Myocyte (in vitro differentiated cells): ENCODE measurements around the gene BACH2. TPM values are rescaled to one million over a fixed set of nuclear protein-coding genes. Genes with fewer than 3 reads are reported as not detected.
"Not testable (repeated sequence)": the region's sequence is repeated elsewhere in the genome, so short reads cannot be mapped to it uniquely, and the experiment has no call there.

Source experiments
- DNase-seq: peaks from one replicate; pipeline ENCODE4 v3.0.0-alpha.2; 2012; ENCODE audit warnings: low read depth
- total RNA-seq: library from RNA; depleted of rRNA; stranded (reverse); fragments of >200 nt; gene quantifications from 2 replicates; pipeline ENCODE4 v1.2.3, GENCODE V29; 2014

Gene BACH2
- total RNA-seq, 1 donor from 2014 or later: 0.13 TPM

- DNase-seq: no peak
Observed at GRCh38 chr6:90158936-90159335, 137.7 kb downstream of the BACH2 start.

GRCh38 chr6:90157441-90157840 lies 139.2 kb downstream of the BACH2 start:
- no peak for DNase-seq

GRCh38 chr6:90156861-90157260 lies 139.8 kb downstream of the BACH2 start:
- no peak for DNase-seq

GRCh38 chr6:90154755-90155470 lies 141.7 kb downstream of the BACH2 start:
- DNase-seq: no peak

- DNase-seq: no peak
Observed at GRCh38 chr6:90151576-90152422, 144.8 kb downstream of the BACH2 start.

GRCh38 chr6:90149280-90149679 lies 147.4 kb downstream of the BACH2 start:
- DNase-seq: no peak

GRCh38 chr6:90148867-90149266 lies 147.8 kb downstream of the BACH2 start:
- DNase-seq: no peak

- no peak for DNase-seq
Observed at GRCh38 chr6:90146921-90147649, 149.6 kb downstream of the BACH2 start.

- DNase-seq: no peak
Observed at GRCh38 chr6:90146024-90146423, 150.6 kb downstream of the BACH2 start.

GRCh38 chr6:90144928-90145555 lies 151.6 kb downstream of the BACH2 start:
- no peak for DNase-seq

GRCh38 chr6:90144396-90144795 lies 152.2 kb downstream of the BACH2 start:
- no peak for DNase-seq

- no peak for DNase-seq
Observed at GRCh38 chr6:90140683-90141082, 156.0 kb downstream of the BACH2 start.

- no peak for DNase-seq
Observed at GRCh38 chr6:90139272-90139817, 157.3 kb downstream of the BACH2 start.

GRCh38 chr6:90136837-90137568 lies 159.6 kb downstream of the BACH2 start:
- DNase-seq: no peak

GRCh38 chr6:90136176-90136575 lies 160.5 kb downstream of the BACH2 start:
- no peak for DNase-seq

- DNase-seq: no peak
Observed at GRCh38 chr6:90135667-90136066, 161.0 kb downstream of the BACH2 start.

- not testable (repeated sequence) for DNase-seq
Observed at GRCh38 chr6:90133664-90134063, 163.0 kb downstream of the BACH2 start.

- peak; percentile 73 for DNase-seq
Observed at GRCh38 chr6:90131614-90132423, 164.8 kb downstream of the BACH2 start.

GRCh38 chr6:90131125-90131524 lies 165.5 kb downstream of the BACH2 start:
- no peak for DNase-seq
